A549 (cell line): Measurements from ENCODE around the gene LY86. TPM values are rescaled to one million over a fixed set of nuclear protein-coding genes. Genes with fewer than 3 reads are reported as not detected.

Source experiments
- ATAC-seq, 2 experiments: fragments of 200-7000 bp in 1 of 2; fragments of >200 bp in 1 of 2; cut with Nextera tagmentation in 1 of 2; cut with Tn5 transposase in 1 of 2; 3 replicates each; pipeline versions ENCODE4 v1.8.0 to v1.9.1; 2018 to 2020; ENCODE audit warnings: mild to moderate bottlenecking in 1 of 2, moderate library complexity in 1 of 2
- CTCF ChIA-PET: fragments of 300-600 bp; sonication (Branson Sonifier 250); formaldehyde crosslinking; extraction: SDS; loops from one replicate; lab custom pipeline; 2021; ENCODE audit warnings: antibody characterized with exemption, inconsistent platforms; lab: Yijun Ruan, JAX
- POLR2A ChIA-PET: fragments of 350-600 bp; formaldehyde crosslinking; extraction: SDS; loops from one replicate; lab custom pipeline; 2021; ENCODE audit warnings: antibody characterized with exemption, inconsistent platforms; lab: Yijun Ruan, JAX
- DNase-seq, 2 experiments: peaks; one replicate each; pipeline versions ENCODE4 v3.0.0 to v3.0.0-alpha.2; 2011 to 2016; ENCODE audit warnings: low read depth in 1 of 2, low spot score in 1 of 2
- FAIRE-seq: peaks from 2 replicates; lab custom pipeline; 2011; peaks lifted over from hg19 to GRCh38; lab: Jason Lieb, UNC
- H3K27ac ChIP-seq, 2 experiments: fragments of >200 bp; sonication (Bioruptor Twin); formaldehyde crosslinking; 3 replicates each; pipeline ENCODE4 v1.5.1; 2016 to 2017
- H3K4me1 ChIP-seq: fragments of >200 bp; sonication (Bioruptor Twin); formaldehyde crosslinking; 3 replicates; pipeline ENCODE4 v1.6.1; 2016
- H3K4me2 ChIP-seq: fragments of >200 bp; sonication (Bioruptor Twin); formaldehyde crosslinking; 3 replicates; pipeline ENCODE4 v1.6.1; 2016
- H3K4me3 ChIP-seq: fragments of >200 bp; sonication (Bioruptor Twin); formaldehyde crosslinking; 3 replicates; pipeline ENCODE4 v1.5.1; 2016
- H3K9me3 ChIP-seq: fragments of >200 bp; sonication (Bioruptor Twin); formaldehyde crosslinking; 3 replicates; pipeline ENCODE4 v1.6.1; 2016
- CHD4 ChIP-seq: fragments of 200-600 bp; sonication (generic); IDR thresholded peaks from 2 replicates; pipeline ENCODE4 v1.6.1; 2016; ENCODE audit warnings: antibody characterized with exemption, mild to moderate bottlenecking, borderline replicate concordance
- CTCF ChIP-seq: fragments of >200 bp; sonication (Bioruptor Twin); formaldehyde crosslinking; IDR thresholded peaks from 3 replicates; pipeline ENCODE4 v1.5.1; 2016
- E2F6 ChIP-seq: IDR thresholded peaks from 2 replicates; pipeline ENCODE4 v1.6.1; 2012; ENCODE audit warnings: low read depth, borderline replicate concordance
- ESRRA ChIP-seq: fragments of 150-350 bp; IDR thresholded peaks from 2 replicates; pipeline ENCODE4 v1.6.1; 2014; ENCODE audit warnings: mild to moderate bottlenecking, low read length, borderline replicate concordance
- FOSB ChIP-seq: fragments of 250-450 bp; sonication (Bioruptor Pico); IDR thresholded peaks from 2 replicates; pipeline ENCODE4 v1.5.0; 2020; ENCODE audit warnings: mild to moderate bottlenecking, moderate library complexity
- FOSL2 ChIP-seq, 2 experiments: fragments of 450-650 bp in 1 of 2; fragments of >200 bp in 1 of 2; sonication (Bioruptor Twin) in 1 of 2; formaldehyde crosslinking; IDR thresholded peaks; 2 replicates each; pipeline versions ENCODE4 v1.5.0 to v1.6.1; 2016 to 2020; ENCODE audit warnings: mild to moderate bottlenecking in 1 of 2, moderate library complexity in 1 of 2
- HES2 ChIP-seq: fragments of >200 bp; sonication (Bioruptor Twin); formaldehyde crosslinking; IDR thresholded peaks from 2 replicates; pipeline ENCODE4 v1.6.1; 2016
- HMGXB4 ChIP-seq: fragments of 250-450 bp; sonication (Bioruptor Pico); IDR thresholded peaks from 2 replicates; pipeline ENCODE4 v1.5.0; 2021; ENCODE audit warnings: mild to moderate bottlenecking, moderate library complexity, borderline replicate concordance
- JUN ChIP-seq, 2 experiments: fragments of >200 bp; sonication (Bioruptor Twin); formaldehyde crosslinking; IDR thresholded peaks; 2 replicates in 1 of 2; 3 replicates in 1 of 2; pipeline ENCODE4 v1.6.1; 2016 to 2017
- KDM5A ChIP-seq: fragments of 200-600 bp; sonication (generic); IDR thresholded peaks from 2 replicates; pipeline ENCODE4 v1.6.1; 2016; ENCODE audit warnings: antibody characterized with exemption, mild to moderate bottlenecking
- MAFK ChIP-seq: fragments of 450-650 bp; IDR thresholded peaks from 2 replicates; pipeline ENCODE4 v1.6.1; 2014; ENCODE audit not compliant: partially characterized antibody
- MAZ ChIP-seq: fragments of 150-350 bp; IDR thresholded peaks from 2 replicates; pipeline ENCODE4 v1.6.1; 2014; ENCODE audit warnings: antibody characterized with exemption, low read depth, low read length, borderline replicate concordance
- MYC ChIP-seq: IDR thresholded peaks from 2 replicates; pipeline ENCODE4 v1.6.1; 2012; ENCODE audit warnings: mild to moderate bottlenecking, inconsistent platforms, low read length, improper control_type of control experiment, borderline replicate concordance
- POLR2A ChIP-seq: IDR thresholded peaks from 2 replicates; pipeline ENCODE4 v1.6.1; 2012; ENCODE audit warnings: mild to moderate bottlenecking, low read length
- POLR2AphosphoS2 ChIP-seq: conservative IDR thresholded peaks from 2 replicates; pipeline ENCODE4 v1.6.1; 2012; ENCODE audit warnings: low read length, improper control_type of control experiment, inconsistent platforms
- RCOR1 ChIP-seq: fragments of 150-350 bp; IDR thresholded peaks from 2 replicates; pipeline ENCODE4 v1.6.1; 2014; ENCODE audit warnings: antibody characterized with exemption, low read length, low read depth
- RNF2 ChIP-seq: fragments of 200-600 bp; sonication (generic); IDR thresholded peaks from 2 replicates; pipeline ENCODE4 v1.6.1; 2016; ENCODE audit warnings: low read depth, mild to moderate bottlenecking, antibody characterized with exemption, moderate library complexity, borderline replicate concordance
- USF2 ChIP-seq: fragments of 450-650 bp; IDR thresholded peaks from 2 replicates; pipeline ENCODE4 v1.6.1; 2014; ENCODE audit warnings: antibody characterized with exemption
- ZFP36 ChIP-seq: fragments of 450-650 bp; IDR thresholded peaks from 2 replicates; pipeline ENCODE4 v1.6.1; 2014; ENCODE audit warnings: borderline replicate concordance; ENCODE audit not compliant: partially characterized antibody
- ZNF302 ChIP-seq: fragments of 250-450 bp; sonication (Bioruptor Pico); IDR thresholded peaks from 2 replicates; pipeline ENCODE4 v1.9.0; 2021; ENCODE audit warnings: inconsistent platforms, mild to moderate bottlenecking, moderate library complexity
- WGBS: methylation state at CpG from one replicate; pipeline ENCODE4 v1.1.6; 2017; ENCODE audit errors: missing lambda C conversion rate; 5-methylcytosine and 5-hydroxymethylcytosine counted together
- polyA plus RNA-seq, 4 experiments: library from polyadenylated mRNA; depleted of rRNA in 3 of 4; stranded (reverse); fragments of >200 nt; fragmentation: RNase III in 1 of 4; extraction: RNeasy Plus Mini Kit Qiagen cat#74134 plus additional on column Dnase treatment in 1 of 4; gene quantifications; 2 replicates in 3 of 4; 3 replicates in 1 of 4; pipeline ENCODE4 v1.2.3, GENCODE V29; 2011 to 2017

The LY86 gene
- polyA plus RNA-seq, 2 of the 4 experiments (the other 2 are of a cell fraction) = not detected

GRCh38 chr6:6686176-6686575 is 97.7 kb downstream of the LY86 start:
- no peak for FAIRE-seq
- peak overlapping the region; percentile 79 to 82; a peak in 5 of 6 replicates for H3K27ac ChIP-seq

GRCh38 chr6:6686748-6687601 is 98.5 kb downstream of the LY86 start:
- H3K27ac ChIP-seq = peak overlapping the region; percentile 79 to 89
- FAIRE-seq (no peak), DNase-seq (peak; percentile 88 to 95), ATAC-seq (peak; percentile 93 to 95)
- no peaks in the 10 kb centered on the region for H3K9me3 ChIP-seq
- H3K4me1 ChIP-seq = peaks cover 25% of the 10 kb centered on the region
- H3K4me2 ChIP-seq = peak overlapping the region; percentile 84
- WGBS = 1% methylated on average over 16 of the region's 26 CpGs
- ChIA-PET CTCF (interaction anchor here (0.5 to 1.7 kb wide), 3 partner anchors 10 to 577 kb away, joined by 3 to 8 read pairs (median 5); no protein-coding TSS in a partner anchor), POLR2A (interaction anchor here (0.5 to 1.6 kb wide), 5 partner anchors 9 to 887 kb away, joined by 3 to 15 read pairs (median 5); partner anchors contain the start of genes CAGE1 and RIOK1)
- peak overlapping the region; percentile 53 for H3K4me3 ChIP-seq
- TF ChIP-seq HES2 (no peak), JUN (IDR thresholded peaks at IDR 0.05) (0 out of 5 replicates have a peak, but pooled peaks of 1 of the 2 experiments have one; percentile 20), POLR2A (peak; percentile 65)

More at GRCh38 chr6:6686176-6686575, 97.7 kb downstream of the LY86 start:
- DNase-seq (no peak), ATAC-seq (no peak)
- Histone ChIP-seq H3K9me3 (no peaks in the 10 kb centered on the region), H3K4me2 (peak overlapping the region; percentile 84), H3K4me1 (peaks cover 25% of the 10 kb centered on the region), H3K4me3 (peak overlapping the region; percentile 53)
- POLR2A ChIA-PET = interaction anchor here (0.9 to 1.6 kb wide), 3 partner anchors 9 to 703 kb away, joined by 3 to 15 read pairs (median 5); partner anchors contain the start of genes CAGE1 and RIOK1
- WGBS = 73% methylated on average over 5 of the region's 7 CpGs
- no peak for TF ChIP-seq ZFP36
- no peak for TF ChIP-seq FOSB (CRISPR knock-in tag)
- no peak for TF ChIP-seq ZNF302 (CRISPR knock-in tag)
- TF ChIP-seq FOSL2 (IDR thresholded peaks at IDR 0.05) = no peak
- TF ChIP-seq FOSL2 (CRISPR knock-in tag; IDR thresholded peaks at IDR 0.05) = no peak
- no peak for TF ChIP-seq JUN (IDR thresholded peaks at IDR 0.05)
- no peak for TF ChIP-seq E2F6
- TF ChIP-seq HMGXB4 (CRISPR knock-in tag) = no peak
- TF ChIP-seq HES2 = no peak
- TF ChIP-seq MYC = no peak
- no peak for TF ChIP-seq CHD4
- TF ChIP-seq RNF2 = no peak
- no peak for TF ChIP-seq POLR2AphosphoS2
- no peak for TF ChIP-seq ESRRA
- CTCF ChIA-PET = interaction anchor here (0.5 to 1.7 kb wide), 5 partner anchors 9 to 577 kb away, joined by 3 to 8 read pairs (median 5); no protein-coding TSS in a partner anchor

GRCh38 chr6:6688283-6688682 is 99.8 kb downstream of the LY86 start:
- Histone ChIP-seq H3K27ac (no peak overlapping the region), H3K4me3 (no peak overlapping the region), H3K9me3 (no peaks in the 10 kb centered on the region), H3K4me2 (peak overlapping the region; percentile 69; the same call in 2 of the 3 replicates), H3K4me1 (peaks cover 25% of the 10 kb centered on the region)
- CTCF ChIA-PET = no interaction called here
- FAIRE-seq = no peak
- POLR2A ChIA-PET = no interaction called here
- 44% methylated on average over 1 of the region's 1 CpG for WGBS
- TF ChIP-seq MAZ = no peak
- TF ChIP-seq CTCF = no peak
- TF ChIP-seq POLR2AphosphoS2 = no peak
- TF ChIP-seq USF2 = no peak
- no peak for TF ChIP-seq ZFP36
- TF ChIP-seq ESRRA = no peak
- TF ChIP-seq KDM5A = no peak
- no peak for TF ChIP-seq MAFK
- no peak for TF ChIP-seq RCOR1
- ATAC-seq = no peak
- no peak for DNase-seq
